Pancreas (tissue), 10 donors: ENCODE results near the gene SLC19A1. TPM values are rescaled to one million over a fixed set of nuclear protein-coding genes. Genes with fewer than 3 reads are reported as not detected.

Source experiments
- ATAC-seq, 4 donors: fragments of 200-7000 bp; cut with Tn5 transposase; one replicate each; pipeline versions ENCODE4 v1.8.0 to v1.9.1; 2020; ENCODE audit warnings: mild to moderate bottlenecking in 4 of 4, moderate library complexity in 4 of 4
- DNase-seq, 6 donors: peaks; one replicate each; pipeline ENCODE4 v3.0.0-alpha.2; 2020
- FAIRE-seq: peaks from 2 replicates; lab custom pipeline; 2012; peaks lifted over from hg19 to GRCh38; lab: Jason Lieb, UNC
- H3K27ac ChIP-seq, 4 donors: fragments of 200-600 bp; sonication (generic); 1 replicate in 3 of 4; 2 replicates in 1 of 4; pipeline versions ENCODE4 v1.5.0 to v1.8.0; 2020
- H3K27me3 ChIP-seq, 4 donors: fragments of 200-600 bp; one replicate each; pipeline ENCODE4 v1.8.0; 2021
- H3K36me3 ChIP-seq, 3 donors: fragments of 200-600 bp; sonication (generic) in 1 of 3; one replicate each; pipeline versions ENCODE4 v1.5.0 to v1.8.0; 2020 to 2021
- H3K4me1 ChIP-seq, 3 donors: fragments of 200-600 bp; one replicate each; pipeline ENCODE4 v1.8.0; 2021
- H3K4me3 ChIP-seq, 4 donors: fragments of 200-600 bp; sonication (generic) in 2 of 4; one replicate each; pipeline versions ENCODE4 v1.5.0 to v1.8.0; 2020 to 2021
- H3K9me3 ChIP-seq, 4 donors: fragments of 200-600 bp; one replicate each; pipeline ENCODE4 v1.8.0; 2021
- CTCF ChIP-seq, 4 donors: fragments of 200-600 bp; sonication (generic) in 3 of 4; IDR thresholded peaks; one replicate each; pipeline versions ENCODE4 v1.5.0 to v1.8.0; 2021; ENCODE audit warnings: antibody characterized with exemption in 4 of 4
- WGBS, 2 donors: extraction: QIAGEN DNeasy Blood & Tissue Kit; methylation state at CpG; one replicate each; pipeline ENCODE4 v1.1.7; 2013; 5-methylcytosine and 5-hydroxymethylcytosine counted together
- intact Hi-C, 3 donors: fragments of 100-400 bp; cut with DNase I; formaldehyde crosslinking; loops; one replicate each; pipeline versions ENCODE4 v1.11.1 to v1.14.2; 2022
- polyA plus RNA-seq, 2 donors: library from polyadenylated mRNA; stranded (reverse); fragments of 200-250 nt; gene quantifications; one replicate each; pipeline ENCODE4 v1.2.3, GENCODE V29; 2013
- total RNA-seq, 6 donors: library from RNA; stranded (reverse); fragmentation: NEBNext Ultra II Directional in 4 of 6; extraction: Animal tissue kit (Norgen Biotek cat#: 25700) in 4 of 6; gene quantifications; one replicate each; pipeline versions ENCODE4 v1.2.1 to v1.2.4, GENCODE V29; 2021 to 2023
- donor health status: healthy with polysubstance abuse.
- donor health status: DM: no; HTN: no; CAD: no; lungs with moderate emphysema.
- donor health status: DM: no; HTN: no; CAD: no.
- donor health status: control.
- donor health status: control.
- donor health status: Bipolar disorder and iron deficiency.
- donor health status: DM: yes; HTN: yes; CAD: no.
- donor health status: DM: no; HTN: no; CAD: no.
- donor health status: DM: no; HTN: no; CAD: no.
- donor health status: DM: yes; HTN: yes; CAD: no.

Gene SLC19A1
- total and polyA plus RNA-seq, 8 donors, result 4.4 to 11.2 (median 5.4) TPM

- ATAC-seq, result no peak
- intact Hi-C loops, result no loop called here
- H3K36me3 ChIP-seq, result no peaks in the 10 kb centered on the region
- H3K27me3 ChIP-seq, result no peaks in the 10 kb centered on the region
- H3K9me3 ChIP-seq, result no peaks in the 10 kb centered on the region
- no peak overlapping the region for H3K4me3 ChIP-seq
- DNase-seq, result peak in 1 of 6 donors; percentile 70
- WGBS, 2 donors, result 86 to 94% methylated on average over 14 of the region's 14 CpGs
- FAIRE-seq, result no peak
- no peak for TF ChIP-seq CTCF (IDR thresholded peaks at IDR 0.05)
- H3K4me1 ChIP-seq, result peaks cover 4 to 17% (median 7%) of the 10 kb centered on the region in 3 donors
- peak overlapping the region in 3 of 4 donors; percentile 2 to 60 (median 33) for H3K27ac ChIP-seq
These were observed 73.3 kb downstream of the SLC19A1 start for GRCh38 chr21:45468971-45469272.

DNA sequence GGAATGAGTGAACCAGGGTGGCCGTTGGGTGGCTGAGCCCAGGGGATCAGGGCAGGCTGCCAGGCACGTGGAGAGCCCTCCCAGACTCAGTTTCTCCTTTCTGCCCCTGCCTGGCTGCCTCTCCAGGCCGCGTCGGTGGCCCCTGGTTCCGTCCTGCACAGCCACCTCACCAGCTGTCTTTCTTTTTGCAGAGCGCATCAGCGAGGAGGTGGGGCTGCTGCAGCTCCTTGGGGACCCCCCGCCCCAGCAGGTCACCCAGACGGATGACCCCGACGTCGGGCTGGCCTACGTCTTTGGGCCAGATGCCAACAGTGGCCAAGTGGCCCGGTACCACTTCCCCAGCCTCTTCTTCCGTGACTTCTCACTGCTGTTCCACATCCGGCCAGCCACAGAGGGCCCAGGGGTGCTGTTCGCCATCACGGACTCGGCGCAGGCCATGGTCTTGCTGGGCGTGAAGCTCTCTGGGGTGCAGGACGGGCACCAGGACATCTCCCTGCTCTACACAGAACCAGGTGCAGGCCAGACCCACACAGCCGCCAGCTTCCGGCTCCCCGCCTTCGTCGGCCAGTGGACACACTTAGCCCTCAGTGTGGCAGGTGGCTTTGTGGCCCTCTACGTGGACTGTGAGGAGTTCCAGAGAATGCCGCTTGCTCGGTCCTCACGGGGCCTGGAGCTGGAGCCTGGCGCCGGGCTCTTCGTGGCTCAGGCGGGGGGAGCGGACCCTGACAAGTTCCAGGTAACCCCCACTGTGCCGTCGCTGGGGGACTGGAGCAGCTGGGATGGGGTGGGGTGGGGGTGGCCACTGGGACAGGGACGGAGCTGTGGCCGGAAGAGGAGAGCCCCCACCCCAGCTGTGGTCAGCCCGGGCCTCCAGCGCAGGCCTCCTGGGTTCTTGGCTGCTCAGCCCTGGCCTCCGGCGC is 73.9 kb downstream of the SLC19A1 start:
- ATAC-seq, result no peak
- H3K4me1 ChIP-seq, result peaks cover 4 to 17% (median 7%) of the 10 kb centered on the region in 3 donors
- peak overlapping the region in 3 of 4 donors; percentile 2 to 60 (median 33) for H3K27ac ChIP-seq
- WGBS, 2 donors, result 85 to 89% methylated on average over 43 to 45 of the region's 45 CpGs
- H3K9me3 ChIP-seq, result no peaks in the 10 kb centered on the region
- no peak overlapping the region for H3K4me3 ChIP-seq
- FAIRE-seq, result no peak
- H3K27me3 ChIP-seq, result no peaks in the 10 kb centered on the region
- peak in 3 of 6 donors; percentile 32 to 71 (median 54) for DNase-seq
- no peak for TF ChIP-seq CTCF (IDR thresholded peaks at IDR 0.05)
- intact Hi-C loops, result no loop called here
- H3K36me3 ChIP-seq, result no peaks in the 10 kb centered on the region

DNA sequence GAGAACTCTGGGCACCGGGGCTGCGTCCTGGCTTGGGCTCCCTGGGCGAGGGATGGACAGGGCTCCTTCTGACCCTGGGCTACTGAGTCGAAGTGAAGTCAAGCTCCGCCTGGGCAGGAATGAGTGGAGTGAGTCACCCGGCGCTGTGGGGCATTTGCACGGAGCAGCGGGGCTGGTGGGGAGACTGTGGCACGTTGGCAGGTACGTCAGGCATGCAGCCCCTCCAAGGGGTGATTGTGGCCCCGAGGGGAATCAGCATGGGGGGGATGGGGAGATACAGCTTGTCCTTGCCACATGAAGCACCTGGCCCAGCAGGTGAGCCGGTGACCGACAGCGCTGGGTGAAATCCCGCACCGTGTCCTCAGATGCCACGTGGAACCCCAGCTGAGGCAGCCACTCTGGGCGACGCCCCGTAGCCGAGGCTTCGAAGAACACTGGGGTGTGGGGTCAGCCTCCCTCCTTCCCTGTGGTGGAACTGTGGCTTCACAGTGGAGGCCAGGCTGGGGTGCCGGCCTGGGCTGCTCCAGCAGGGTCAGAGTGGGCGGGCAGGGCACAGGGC is 74.9 kb downstream of the SLC19A1 start:
- Histone ChIP-seq H3K4me3 (no peak overlapping the region), H3K27me3 (no peaks in the 10 kb centered on the region), H3K36me3 (no peaks in the 10 kb centered on the region), H3K27ac (no peak overlapping the region), H3K9me3 (no peaks in the 10 kb centered on the region), H3K4me1 (peaks cover 4 to 17% (median 7%) of the 10 kb centered on the region in 3 donors)
- no peak for TF ChIP-seq CTCF (IDR thresholded peaks at IDR 0.05)
- WGBS, 2 donors, result 58 to 70% methylated on average over 18 to 25 of the region's 25 CpGs
- intact Hi-C loops, result no loop called here
- FAIRE-seq, result no peak
- no peak for ATAC-seq
- DNase-seq, result peak in 3 of 6 donors; percentile 18 to 69 (median 56)

GRCh38 chr21:45466330-45467220 is 75.7 kb downstream of the SLC19A1 start:
- Histone ChIP-seq H3K4me1 (peaks cover 4 to 17% (median 7%) of the 10 kb centered on the region in 3 donors), H3K36me3 (no peaks in the 10 kb centered on the region), H3K27ac (no peak overlapping the region), H3K9me3 (no peaks in the 10 kb centered on the region), H3K27me3 (no peaks in the 10 kb centered on the region), H3K4me3 (no peak overlapping the region)
- WGBS, 2 donors, result 57 to 65% methylated on average over 28 to 30 of the region's 30 CpGs
- TF ChIP-seq CTCF (IDR thresholded peaks at IDR 0.05), result no peak
- ATAC-seq, result no peak
- FAIRE-seq, result no peak
- peak in 3 of 6 donors; percentile 8 to 45 (median 33) for DNase-seq
- intact Hi-C loops, result no loop called here
